ENCODE measurements around the gene KHDRBS2.

DNA sequence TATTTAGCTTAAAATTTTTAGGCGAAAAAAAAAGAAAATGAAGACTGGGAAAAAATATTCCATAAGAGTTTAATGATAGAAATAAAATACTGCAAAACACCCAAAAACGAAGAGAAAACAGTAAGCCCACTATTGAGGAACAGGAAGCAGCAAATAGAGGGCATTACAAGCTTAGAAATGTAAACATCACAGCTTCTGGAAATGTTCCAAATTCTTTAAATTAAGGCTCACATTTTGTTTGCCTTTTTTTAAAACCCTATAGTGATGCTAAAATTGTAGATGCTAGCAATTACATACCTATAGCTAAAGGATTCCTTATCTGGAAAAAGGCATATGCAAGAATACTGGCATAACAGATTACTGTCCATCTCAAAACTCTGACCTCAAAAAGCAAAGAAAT lies 248.6 kb downstream of the KHDRBS2 start:
- TF ChIP-seq, protein P1, sequence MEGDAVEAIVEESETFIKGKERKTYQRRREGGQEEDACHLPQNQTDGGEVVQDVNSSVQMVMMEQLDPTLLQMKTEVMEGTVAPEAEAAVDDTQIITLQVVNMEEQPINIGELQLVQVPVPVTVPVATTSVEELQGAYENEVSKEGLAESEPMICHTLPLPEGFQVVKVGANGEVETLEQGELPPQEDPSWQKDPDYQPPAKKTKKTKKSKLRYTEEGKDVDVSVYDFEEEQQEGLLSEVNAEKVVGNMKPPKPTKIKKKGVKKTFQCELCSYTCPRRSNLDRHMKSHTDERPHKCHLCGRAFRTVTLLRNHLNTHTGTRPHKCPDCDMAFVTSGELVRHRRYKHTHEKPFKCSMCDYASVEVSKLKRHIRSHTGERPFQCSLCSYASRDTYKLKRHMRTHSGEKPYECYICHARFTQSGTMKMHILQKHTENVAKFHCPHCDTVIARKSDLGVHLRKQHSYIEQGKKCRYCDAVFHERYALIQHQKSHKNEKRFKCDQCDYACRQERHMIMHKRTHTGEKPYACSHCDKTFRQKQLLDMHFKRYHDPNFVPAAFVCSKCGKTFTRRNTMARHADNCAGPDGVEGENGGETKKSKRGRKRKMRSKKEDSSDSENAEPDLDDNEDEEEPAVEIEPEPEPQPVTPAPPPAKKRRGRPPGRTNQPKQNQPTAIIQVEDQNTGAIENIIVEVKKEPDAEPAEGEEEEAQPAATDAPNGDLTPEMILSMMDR (optimal IDR thresholded peaks at IDR 0.05 in 1 of 3, IDR thresholded peaks at IDR 0.05 in 1 of 3, conservative IDR thresholded peaks at IDR 0.05 in 1 of 3; ENCODE audit: extremely low read depth in 1 of 3, insufficient read depth in 2 of 3, low read length in 3 of 3) = no peak
- TF ChIP-seq EZH2 (IDR thresholded peaks at IDR 0.05; ENCODE audit: low read length) = no peak
